Left lobe of liver (tissue), 2 donors: ENCODE data around the gene KCNN3. TPM values are rescaled to one million over a fixed set of nuclear protein-coding genes. Genes with fewer than 3 reads are reported as not detected.

Experiments used
- ATAC-seq: fragments of 200-7000 bp; cut with Tn5 transposase; one replicate; pipeline ENCODE4 v1.9.1; 2020; ENCODE audit warnings: mild to moderate bottlenecking, moderate library complexity
- DNase-seq: peaks from one replicate; pipeline ENCODE4 v3.0.0-alpha.2; 2020; ENCODE audit warnings: low spot score
- total RNA-seq: library from RNA; stranded (reverse); gene quantifications from one replicate; pipeline ENCODE4 v1.2.1, GENCODE V29; 2021
- donor health status: DM: no; HTN: no; CAD: no; lungs with moderate emphysema.
- donor health status: DM: no; HTN: yes; CAD: no.

Gene KCNN3
- total RNA-seq, 1 donor from 2014 or later, result 0.23 TPM

DNA sequence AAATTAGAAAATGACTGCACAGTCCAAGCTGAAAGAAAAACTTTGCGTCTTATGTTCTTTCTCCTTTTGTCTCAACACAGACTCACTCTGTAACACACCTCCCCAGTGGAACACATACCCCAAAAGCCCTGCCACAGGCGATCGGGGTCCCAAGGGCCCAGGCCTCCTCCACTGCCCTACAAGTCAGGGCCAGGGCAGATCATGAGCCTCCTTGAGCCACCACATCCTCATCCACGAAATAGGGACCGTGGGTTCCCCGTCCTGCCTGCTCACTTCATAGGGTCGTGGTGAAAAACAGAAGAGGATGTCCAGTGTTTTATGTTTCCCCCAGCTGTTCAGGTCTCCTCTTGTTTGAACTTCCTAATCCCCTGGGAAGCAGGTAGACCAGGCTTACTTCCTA is 116.7 kb downstream of the KCNN3 start:
- DNase-seq, result peak; percentile 34

DNA sequence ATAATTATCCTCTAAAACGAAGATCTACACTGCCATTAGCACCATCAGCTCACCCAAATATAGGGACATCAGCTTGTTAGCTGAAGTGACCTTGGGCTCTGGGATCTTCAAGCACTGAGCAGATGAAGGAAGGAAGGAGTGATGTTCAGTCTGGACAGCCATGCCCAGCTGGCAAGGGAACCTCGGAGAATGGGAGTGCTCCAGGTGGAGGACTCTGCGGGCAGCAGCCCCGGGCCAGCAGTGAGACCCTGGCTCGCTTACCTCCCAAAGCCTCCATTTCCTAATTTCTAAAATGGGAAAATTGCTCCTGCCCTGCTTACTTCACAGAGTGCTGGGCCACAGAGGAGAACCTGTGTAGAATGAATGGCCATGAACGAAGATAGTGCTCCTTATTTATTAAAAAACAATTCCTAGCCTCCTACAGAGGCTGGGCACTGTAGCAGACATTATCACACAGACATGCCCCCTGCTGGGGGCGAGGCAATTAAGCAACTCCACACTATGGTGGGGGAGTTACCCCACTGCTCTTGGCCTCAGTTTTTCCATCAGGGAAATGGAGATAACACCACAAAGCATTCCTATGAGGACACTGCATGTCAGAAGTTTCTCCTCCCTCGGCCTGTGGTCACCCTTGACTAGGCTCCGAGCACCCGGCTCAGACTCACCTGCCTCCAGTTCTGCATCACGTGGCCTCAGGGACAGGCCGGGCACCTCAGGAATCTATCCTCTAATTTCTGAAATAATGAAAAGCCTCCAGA is 117.6 kb downstream of the KCNN3 start:
- DNase-seq (peak; percentile 31), ATAC-seq (no peak)

More for the DNA sequence above, 116.7 kb downstream of the KCNN3 start:
- no peak for ATAC-seq

DNA sequence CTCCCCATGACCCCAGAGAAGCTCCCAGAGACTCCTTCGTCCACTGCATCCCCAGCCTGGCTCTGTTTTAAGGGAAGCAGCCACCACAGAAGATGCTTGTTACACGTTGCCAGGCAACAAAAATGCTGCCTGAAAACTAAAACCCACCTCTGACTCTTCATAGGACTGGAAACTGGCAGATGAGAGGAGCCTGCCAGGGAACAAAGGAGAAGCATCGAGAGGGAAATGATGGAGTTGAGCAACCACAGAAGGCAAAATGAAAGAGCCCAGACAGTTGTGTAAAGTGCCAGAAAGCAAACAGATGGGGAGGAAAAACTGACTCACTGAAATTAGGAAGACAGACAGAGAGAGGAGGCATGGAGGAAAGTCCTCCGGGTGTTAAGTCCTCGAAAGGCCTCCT is 118.4 kb downstream of the KCNN3 start:
- ATAC-seq, result peak; percentile 47

DNA sequence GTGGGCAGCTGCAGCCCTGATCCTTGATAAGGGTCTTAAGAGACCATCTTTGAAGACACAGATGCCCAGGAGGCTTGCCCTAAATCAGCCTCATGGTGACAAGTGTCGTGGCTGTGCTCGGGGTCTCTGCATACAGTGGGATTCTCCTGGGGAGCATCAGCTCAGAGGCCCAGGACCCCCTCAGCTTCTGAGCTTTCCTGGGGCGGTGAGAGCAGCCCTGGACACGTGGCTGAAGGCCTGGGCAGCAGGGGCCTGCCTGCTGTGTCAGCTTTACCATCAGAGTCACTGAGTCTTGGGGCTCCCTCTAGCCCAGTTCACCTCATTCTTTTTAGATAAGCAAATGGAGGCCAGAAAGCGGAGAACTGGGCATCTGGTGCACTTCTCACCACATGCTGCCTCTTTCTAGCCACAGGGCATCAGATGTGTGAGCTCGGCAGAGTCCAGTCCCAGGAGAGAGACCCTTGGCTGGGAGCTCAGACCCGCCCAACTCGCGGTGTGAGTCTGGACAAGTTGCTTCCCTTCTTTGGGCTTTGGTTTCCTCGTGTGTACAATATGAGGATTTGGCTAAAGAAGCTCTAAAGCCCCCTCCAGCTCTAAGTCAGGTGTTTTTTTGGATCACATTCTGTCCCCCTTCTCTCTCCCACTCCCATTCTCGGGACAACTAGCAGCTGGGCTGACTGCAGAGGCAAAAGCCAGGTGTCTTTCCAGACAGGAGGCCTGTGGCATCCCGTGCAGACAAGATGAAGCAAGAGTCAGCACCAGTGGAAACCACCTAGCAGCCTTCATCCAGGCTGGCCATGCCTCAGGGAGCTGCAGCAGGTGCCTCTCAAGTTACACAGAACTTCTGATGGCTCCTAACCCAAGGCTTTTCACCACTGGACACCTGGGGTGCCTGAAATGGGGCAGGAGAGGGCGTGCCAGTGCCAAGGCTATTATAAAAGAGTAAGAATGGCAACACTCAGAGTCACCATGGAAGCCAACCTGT is 119.1 kb downstream of the KCNN3 start:
- DNase-seq, result peak; percentile 31
- ATAC-seq, result no peak

More for the DNA sequence above, 118.4 kb downstream of the KCNN3 start:
- peak; percentile 16 for DNase-seq

DNA sequence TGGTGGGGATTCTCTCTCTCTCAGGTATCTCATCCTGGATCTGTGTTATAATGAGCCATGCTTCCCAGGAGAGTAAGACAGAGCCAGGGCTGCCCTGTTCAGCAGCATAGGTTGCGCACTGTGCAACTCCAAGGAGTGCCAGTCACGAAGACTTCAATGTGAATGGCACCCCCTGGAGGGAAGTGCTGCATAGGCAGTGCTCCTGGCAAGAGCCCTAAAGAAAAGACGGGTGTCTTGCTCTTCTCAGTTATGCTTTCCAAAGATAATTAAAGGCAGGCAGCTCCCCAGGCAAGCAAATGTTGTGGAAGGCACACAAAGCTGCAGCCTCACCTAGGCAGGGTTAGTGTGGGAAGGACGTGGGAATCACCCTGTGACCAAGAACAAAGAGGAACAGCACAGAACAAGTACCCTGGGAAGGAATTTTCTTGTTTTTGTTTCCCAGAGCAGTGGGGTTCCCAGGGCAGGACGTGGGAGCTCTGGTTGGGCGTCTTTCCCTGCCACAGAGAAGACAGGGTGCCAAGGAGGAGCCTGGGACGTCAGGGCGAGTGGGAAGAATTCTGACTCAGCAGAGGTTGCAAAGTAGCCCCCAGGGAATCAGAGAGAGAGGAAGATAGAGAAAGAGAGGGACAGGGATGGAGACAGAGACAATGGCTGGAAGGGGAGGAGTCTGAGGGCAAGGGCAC is 120.9 kb downstream of the KCNN3 start:
- ATAC-seq (peak; percentile 56), DNase-seq (peak; percentile 33)

DNA sequence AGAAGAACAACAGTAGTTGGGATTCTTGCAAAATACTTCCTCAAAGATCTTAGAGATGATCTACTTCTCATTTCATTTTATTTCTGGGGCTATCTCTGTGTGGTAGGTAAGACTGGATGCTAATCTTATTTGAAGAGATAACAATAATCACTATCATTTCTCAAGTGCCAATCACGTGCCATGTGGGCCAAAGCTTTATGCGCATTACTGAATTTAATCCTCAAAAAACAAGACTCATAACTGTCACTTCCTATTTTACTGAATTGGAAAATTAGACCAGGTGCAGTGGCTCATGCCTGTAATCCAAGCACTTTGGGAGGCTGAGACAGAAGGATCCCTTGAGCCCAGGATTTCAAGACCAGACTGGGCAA is 121.7 kb downstream of the KCNN3 start:
- ATAC-seq (no peak), DNase-seq (no peak)

DNA sequence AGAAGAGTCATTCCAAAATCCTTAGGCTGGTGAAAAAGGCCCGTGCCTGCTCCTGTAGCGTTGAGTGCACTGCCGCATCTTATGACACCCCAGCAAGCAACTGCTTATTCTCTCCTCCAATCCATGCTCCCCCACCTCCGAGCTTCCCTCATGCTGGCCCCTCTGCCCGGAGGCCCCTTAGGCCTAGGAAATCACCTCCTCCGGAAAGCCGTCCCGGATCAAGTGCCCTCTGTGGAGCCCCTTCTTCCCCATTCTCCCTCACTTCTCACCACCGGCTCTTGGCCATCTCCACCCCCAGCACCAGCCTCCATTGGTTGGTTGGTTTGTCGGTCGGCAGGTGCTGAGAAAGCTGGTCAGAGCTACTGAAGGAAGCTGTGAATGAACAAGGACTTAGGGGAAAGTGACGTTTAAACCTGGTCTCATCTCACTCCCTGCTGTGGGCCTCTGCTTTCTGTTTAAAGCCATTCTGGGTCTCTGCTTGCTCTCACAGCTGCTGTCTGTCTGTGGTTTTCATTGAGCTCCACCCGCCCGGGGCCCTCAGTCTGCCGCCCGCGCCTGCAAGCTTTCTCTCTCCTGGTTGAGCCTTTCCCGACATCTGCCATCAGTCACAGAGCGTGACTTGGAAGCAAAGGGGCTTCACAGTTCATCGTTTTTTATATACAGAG is 122.2 kb downstream of the KCNN3 start:
- peak; percentile 34 for DNase-seq
- no peak for ATAC-seq

DNA sequence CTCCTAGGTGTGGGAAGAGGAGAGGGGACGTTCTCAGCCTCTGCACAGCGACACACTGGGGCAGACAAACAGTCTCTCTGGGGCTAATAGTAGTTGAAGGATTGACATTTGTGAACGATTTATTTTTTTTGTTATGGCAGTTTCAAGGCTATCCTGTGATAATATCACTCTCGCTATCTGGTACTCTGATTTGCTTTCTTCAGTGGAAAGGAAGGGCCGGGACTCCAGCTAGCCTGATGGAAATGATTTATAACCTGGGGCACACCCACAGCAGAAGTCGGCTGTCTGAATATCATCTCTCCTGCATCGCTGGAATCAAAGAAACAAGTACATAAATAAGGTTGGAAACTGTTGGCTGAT is 122.7 kb downstream of the KCNN3 start:
- DNase-seq (peak; percentile 6), ATAC-seq (no peak)

DNA sequence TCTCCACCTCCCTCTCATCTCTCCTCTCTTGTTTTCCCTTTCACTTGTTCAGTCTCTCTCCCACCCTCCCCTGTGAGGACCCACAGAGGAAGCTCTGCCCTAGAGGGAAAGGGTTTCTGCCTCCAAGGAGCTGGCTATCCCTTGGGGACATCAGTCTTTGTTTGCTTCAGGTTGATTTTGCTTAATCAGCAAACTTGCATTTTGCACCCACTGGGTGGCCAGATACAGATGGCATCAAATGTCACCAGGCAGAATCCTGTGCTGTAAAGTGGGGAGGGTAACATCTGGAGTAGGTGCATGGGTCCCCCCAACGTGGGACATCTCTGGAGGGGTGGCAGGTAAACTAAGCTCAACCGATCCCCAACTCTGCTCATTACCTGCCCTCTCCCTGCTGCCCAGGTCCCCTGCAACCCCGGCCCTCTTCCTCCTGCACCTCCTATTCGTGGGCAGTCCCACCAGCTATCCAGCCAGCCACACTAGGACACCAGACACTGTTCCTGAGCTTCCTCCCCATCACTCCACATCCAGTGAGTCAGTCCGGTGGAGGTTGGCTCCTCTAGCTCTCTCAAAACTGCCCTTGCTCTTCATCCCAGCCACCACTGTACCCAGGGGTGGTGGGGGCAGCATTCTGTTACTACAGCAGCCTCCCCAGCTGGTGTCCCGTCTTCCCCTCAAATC is 123.3 kb downstream of the KCNN3 start:
- DNase-seq (no peak), ATAC-seq (no peak)

DNA sequence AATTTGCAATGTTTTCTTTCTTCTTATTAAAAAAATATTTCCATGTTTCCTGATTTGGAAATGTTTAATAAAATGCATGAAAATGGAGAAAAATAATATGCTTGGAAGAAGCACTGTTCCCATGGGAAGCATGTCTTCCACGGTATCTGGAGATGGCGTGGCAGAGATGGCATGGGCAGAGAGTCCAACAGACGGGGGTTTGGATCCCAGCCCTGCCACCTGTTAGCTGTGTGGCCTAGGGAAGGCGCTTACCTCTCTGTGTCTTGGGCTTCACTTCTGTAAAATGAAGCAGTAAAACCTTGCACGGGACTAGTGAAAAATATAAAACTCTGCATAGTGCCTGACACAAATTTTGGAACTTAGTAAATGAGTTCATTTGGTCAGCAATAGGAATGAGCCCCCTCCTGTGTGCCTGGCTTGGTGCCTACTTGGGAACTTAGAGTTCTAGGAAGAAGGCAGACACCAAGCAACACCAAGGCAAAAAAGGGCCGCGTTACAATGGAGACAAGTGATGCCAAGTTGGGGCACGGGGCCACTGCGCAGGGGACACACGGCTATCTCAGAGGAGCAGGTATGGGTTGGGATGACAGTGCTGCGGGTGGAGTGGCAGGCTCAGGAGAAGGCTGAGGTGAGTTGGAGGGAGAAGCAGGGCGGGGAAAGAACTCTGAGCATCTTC is 124.2 kb downstream of the KCNN3 start:
- ATAC-seq (no peak), DNase-seq (no peak)

DNA sequence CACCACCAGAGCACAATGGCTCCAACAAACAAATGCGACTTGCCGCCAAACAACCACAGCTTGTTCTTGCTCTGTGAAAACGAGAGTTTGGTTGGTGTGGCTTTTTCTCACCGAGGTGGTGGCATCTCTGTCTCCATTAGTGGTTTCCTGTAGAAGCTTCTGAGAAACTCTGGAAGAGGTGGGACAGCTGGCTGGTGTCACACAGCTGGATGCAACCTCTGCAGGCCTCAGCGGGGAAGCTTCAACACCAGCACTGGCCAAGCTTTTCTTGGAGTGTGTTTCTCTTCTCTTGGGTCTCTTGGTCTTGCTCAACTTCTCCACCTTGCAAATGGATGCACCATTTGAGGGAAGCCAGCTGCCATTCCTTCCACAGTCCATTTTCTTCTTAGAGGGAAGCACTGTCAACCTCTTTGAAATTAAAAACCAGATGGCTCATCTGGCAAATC is 124.8 kb downstream of the KCNN3 start:
- no peak for DNase-seq

DNA sequence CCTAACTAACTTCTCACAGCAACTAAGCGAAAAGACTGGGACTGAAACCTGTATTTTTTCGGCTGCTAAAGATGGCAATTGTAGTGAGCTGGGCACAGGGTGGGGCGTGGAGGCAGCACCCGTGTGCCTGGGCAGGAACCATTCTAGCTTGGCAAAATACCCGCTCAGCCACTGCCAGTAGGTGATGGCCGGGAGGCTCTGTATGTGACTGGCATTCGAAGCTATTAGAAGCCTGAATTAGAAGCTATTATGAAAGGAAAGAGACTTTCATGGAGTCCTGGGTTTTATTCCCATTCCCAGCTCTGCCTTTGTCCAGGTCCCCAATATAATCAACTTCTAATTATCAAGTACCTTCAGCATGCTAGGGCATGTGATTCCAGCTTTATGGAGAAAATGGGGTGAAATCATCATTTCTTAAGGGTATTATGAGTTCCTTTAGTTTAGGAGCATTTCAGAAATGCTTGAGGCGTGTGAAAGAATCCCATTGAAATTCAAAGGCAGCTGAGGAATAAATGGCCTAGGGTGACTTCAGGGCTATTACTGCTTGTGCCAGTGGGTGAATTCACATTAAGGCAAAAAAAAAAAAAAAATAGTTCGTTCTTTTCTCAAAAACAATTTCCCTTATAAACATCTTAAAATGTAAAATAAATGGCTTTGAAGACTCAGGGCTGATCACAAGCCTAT is 125.6 kb downstream of the KCNN3 start:
- ATAC-seq (no peak), DNase-seq (peak; percentile 30)

More for the DNA sequence above, 124.8 kb downstream of the KCNN3 start:
- ATAC-seq, result no peak

DNA sequence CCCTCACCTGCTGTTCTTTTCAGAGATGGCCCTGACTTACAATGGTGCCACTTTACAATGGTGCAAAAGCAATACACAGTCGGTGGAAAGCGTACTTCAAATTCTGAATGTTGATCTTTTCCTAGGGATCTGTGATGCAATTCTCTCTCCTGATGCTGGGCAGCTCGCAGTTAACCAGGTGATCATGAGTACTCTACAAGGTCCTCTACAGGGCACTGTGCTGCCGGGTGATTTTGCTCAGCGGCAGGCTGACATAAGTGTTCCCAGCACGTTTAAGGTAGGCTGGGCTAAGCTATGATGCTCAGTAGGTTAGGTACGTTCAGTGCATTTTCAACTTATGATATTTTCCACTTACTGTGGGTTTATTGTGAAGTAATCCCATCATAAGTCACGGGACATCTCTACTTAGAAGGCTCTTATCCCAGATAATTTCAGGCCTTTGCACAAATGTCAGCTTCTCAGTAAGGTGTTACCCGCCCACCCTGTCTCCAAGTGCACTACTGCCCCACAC is 126.5 kb downstream of the KCNN3 start:
- DNase-seq, result peak; percentile 19
- no peak for ATAC-seq

DNA sequence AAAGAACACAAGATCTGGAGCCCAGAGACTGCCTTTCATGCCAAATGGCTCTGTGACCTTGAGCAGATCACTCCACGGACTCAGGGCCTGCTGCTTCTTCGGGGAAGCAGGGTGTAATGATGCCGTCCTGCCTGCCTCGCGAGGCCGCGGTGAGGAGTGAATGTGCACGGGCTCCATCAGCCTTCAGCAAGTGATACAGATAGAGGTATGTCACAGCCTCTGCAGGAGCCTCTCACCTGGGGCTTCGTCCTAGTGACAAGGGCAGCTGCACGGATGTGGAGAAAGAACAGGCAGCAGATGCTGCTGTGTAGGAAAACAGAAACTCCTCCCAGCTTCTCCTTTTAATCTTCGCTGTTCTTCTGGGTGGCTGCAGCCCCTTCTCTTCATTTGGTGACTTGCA is 127.5 kb downstream of the KCNN3 start:
- ATAC-seq (no peak), DNase-seq (peak; percentile 42)

DNA sequence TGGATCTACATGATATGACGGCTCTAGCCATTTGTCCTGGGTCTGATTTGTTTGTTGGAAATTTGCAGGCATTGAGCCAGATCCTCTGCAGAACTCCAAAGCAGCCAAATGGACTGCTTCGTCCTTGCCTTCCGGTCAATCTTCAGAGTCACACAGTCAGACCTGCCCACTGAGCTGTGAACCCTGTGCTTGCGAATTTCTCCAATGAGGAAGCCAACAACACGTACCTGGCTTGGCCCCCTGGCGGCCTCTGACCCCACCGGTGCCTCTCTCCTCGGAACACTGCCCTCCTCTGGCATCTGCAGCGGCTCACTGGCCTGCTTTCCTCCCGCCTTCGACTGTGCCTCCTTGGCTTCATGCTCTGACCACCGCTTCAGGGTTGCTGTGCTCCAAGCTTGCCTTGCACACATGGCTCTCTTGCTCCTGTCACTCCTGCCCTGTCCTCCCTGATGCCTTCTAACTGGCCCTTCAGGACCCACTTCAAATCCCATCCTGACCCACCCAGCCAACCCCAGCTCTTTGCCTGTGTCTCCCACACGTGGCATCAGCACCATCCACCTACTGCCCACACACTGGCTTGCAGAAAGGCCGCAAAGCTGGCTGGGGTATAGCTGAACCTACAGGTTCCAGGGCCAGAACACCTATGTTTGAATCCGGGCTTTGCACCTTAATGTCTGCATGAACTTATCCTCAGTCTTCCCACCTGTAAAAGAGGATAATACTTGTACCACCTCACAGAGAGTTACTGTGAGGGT is 128.2 kb downstream of the KCNN3 start:
- ATAC-seq, result peak; percentile 47
- peak; percentile 43 for DNase-seq

DNA sequence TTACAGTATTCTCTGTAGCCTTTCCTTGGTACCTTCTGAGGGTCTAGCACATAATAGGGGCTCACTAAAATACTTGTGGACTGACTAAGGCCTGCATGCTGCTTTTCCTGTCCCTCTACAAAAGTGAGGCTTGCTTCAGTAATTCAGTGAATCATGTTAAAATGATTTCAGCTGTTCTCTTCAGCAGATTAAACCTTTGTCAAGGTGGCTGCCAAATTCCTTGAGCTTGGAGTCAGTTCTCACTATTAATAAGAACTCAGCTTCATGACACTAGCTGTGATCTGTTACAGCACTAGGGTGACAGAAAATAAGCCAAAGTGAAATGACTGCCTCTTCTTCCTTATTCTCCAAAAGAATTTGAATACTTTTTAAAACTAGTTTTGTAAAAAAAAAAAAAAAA is 128.8 kb downstream of the KCNN3 start:
- DNase-seq, result no peak
- no peak for ATAC-seq

DNA sequence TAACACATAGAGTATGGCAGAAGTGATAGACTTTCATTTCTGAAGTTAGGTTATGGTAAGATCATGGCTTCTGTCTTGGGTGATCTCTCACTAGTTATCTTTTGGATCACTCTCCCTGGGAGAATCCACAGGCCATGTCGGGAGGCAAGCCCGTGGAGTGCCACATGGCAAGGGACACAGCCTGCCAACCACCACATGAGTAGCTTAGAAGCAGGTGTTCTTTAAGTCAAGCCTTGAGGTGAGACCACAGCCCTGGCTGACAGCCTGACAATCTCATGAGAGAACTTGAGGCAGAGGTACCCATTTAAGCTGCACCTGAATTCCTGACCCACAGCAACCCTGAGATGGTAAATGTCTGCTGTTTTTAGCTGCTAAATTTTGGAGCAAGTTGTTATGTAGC is 130.4 kb downstream of the KCNN3 start:
- peak; percentile 26 for DNase-seq

DNA sequence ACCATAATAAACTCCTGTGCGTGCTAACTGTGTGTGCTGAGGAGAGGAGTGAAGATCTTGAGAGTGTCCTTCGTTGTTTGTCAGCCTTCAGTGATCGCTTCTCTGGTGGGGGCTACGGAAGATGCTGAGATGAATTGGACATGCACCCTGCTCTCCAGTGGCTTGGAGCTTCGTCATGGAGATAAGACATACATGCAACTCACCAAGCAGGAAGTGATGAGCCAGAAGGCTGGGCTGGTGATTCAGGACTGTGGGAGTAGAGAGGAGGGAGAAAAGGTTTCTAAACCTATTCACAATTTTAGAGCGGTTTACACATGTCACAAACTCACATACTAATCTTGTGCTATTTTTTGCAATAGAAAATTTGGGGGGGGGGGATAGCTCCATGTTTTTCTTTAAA is 133.2 kb downstream of the KCNN3 start:
- DNase-seq (no peak), ATAC-seq (no peak)

More for the DNA sequence above, 130.4 kb downstream of the KCNN3 start:
- ATAC-seq, result no peak
